Peyer's patch (tissue), 4 donors: ENCODE results near the gene DHRS1. TPM values are rescaled to one million over a fixed set of nuclear protein-coding genes. Genes with fewer than 3 reads are reported as not detected.

Experiments
- DNase-seq, 3 donors: peaks; one replicate each; pipeline ENCODE4 v3.0.0-alpha.2; 2017 to 2019
- H3K27ac ChIP-seq, 4 donors: fragments of 200-600 bp; sonication (generic); one replicate each; pipeline ENCODE4 v1.5.1; 2016 to 2019
- H3K27me3 ChIP-seq, 2 donors: fragments of 200-600 bp; sonication (generic); one replicate each; pipeline ENCODE4 v1.5.1; 2019
- H3K36me3 ChIP-seq, 3 donors: fragments of 200-600 bp; sonication (generic); one replicate each; pipeline ENCODE4 v1.5.1; 2016 to 2019
- H3K4me1 ChIP-seq, 4 donors: fragments of 200-600 bp; sonication (generic); one replicate each; pipeline ENCODE4 v1.5.1; 2016 to 2019
- H3K4me3 ChIP-seq, 4 donors: fragments of 200-600 bp; sonication (generic); 1 replicate in 3 of 4; 2 replicates in 1 of 4; pipeline ENCODE4 v1.5.1; 2016 to 2019; ENCODE audit warnings: mild to moderate bottlenecking in 1 of 4
- H3K9me3 ChIP-seq, 4 donors: fragments of 200-600 bp; sonication (generic); one replicate each; pipeline ENCODE4 v1.5.1; 2016 to 2019; ENCODE audit warnings: mild to moderate bottlenecking in 1 of 4
- POLR2A ChIP-seq, 2 donors: fragments of 450-650 bp; IDR thresholded peaks; one replicate each; pipeline ENCODE4 v1.5.1; 2017; ENCODE audit warnings: antibody characterized with exemption in 2 of 2, mild to moderate bottlenecking in 2 of 2, moderate library complexity in 2 of 2
- total RNA-seq, 4 donors: library from RNA; depleted of rRNA; stranded (reverse); fragments of >200 nt; gene quantifications; one replicate each; pipeline ENCODE4 v1.1.0, GENCODE V29; 2016
- TF ChIP-seq, protein P1 (sequence below), 6 experiments: fragments of 450-650 bp in 4 of 6; fragments of 200-600 bp in 2 of 6; sonication (generic) in 1 of 6; IDR thresholded peaks; one replicate each; pipeline ENCODE4 v1.5.1; 2017 to 2019; ENCODE audit warnings: antibody characterized with exemption in 6 of 6, mild to moderate bottlenecking in 3 of 6, moderate library complexity in 1 of 6

DHRS1 gene
- total RNA-seq, 4 donors from 2014 or later: 51.2 to 130 (median 67.1) TPM

DNA sequence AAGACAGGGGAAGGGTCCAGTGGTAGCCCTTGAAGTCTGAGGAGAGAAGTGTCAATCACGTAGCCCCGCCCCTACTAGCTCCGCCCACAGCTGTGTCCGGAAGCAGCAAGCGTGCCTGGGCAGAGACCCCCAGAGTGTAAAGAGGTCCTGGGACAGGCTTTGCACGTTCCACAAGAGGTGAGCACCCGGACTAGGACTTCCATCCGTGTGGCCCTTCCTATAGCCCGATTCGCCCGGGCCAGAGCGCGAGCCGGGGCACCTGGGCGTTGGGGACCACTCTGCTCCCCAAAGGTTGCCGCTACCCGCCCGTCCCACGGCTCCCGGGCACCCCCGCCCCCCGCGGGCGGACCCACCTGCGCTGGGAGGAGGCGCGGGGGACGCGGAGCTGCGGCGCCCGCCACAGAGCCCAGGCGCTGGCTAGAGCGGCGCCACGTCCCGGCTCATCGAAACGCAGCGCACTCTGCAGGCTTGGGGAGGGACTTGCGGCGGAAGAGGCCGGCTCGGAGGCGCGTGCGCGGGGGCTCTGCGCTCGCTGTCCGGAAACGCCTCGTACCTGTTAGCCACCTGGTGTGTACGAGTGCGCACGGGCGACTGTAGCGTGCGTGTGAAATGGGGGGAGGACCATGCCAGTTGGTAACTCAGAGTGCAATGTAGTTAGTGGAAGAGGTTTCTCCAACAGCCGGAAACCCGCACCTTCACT, 28.3 kb downstream of the DHRS1 start, which contains the start of gene RABGGTA:
Gene RABGGTA (minus strand): TSS at position 464 of the 700 bp plus-strand sequence. CDS start 482 bp downstream, outside the sequence.
- no peaks in the 10 kb centered on the region for H3K9me3 ChIP-seq
- peaks cover 0 to 10% (median 7%) of the 10 kb centered on the region in 4 donors for H3K4me1 ChIP-seq
- DNase-seq: peak; percentile 89 to 96 (median 94)
- peaks cover 0 to 28% (median 0%) of the 10 kb centered on the region in 3 donors for H3K36me3 ChIP-seq
- H3K4me3 ChIP-seq: peak within 1 kb of the TSS; percentile 80 to 100 (median 93)
- H3K27ac ChIP-seq: peak within 1 kb of the TSS; percentile 94 to 99 (median 98)
- H3K27me3 ChIP-seq: no peaks in the 10 kb centered on the region
- peak; percentile 70 to 83 for TF ChIP-seq POLR2A (IDR thresholded peaks at IDR 0.05)
- TF ChIP-seq, protein P1, sequence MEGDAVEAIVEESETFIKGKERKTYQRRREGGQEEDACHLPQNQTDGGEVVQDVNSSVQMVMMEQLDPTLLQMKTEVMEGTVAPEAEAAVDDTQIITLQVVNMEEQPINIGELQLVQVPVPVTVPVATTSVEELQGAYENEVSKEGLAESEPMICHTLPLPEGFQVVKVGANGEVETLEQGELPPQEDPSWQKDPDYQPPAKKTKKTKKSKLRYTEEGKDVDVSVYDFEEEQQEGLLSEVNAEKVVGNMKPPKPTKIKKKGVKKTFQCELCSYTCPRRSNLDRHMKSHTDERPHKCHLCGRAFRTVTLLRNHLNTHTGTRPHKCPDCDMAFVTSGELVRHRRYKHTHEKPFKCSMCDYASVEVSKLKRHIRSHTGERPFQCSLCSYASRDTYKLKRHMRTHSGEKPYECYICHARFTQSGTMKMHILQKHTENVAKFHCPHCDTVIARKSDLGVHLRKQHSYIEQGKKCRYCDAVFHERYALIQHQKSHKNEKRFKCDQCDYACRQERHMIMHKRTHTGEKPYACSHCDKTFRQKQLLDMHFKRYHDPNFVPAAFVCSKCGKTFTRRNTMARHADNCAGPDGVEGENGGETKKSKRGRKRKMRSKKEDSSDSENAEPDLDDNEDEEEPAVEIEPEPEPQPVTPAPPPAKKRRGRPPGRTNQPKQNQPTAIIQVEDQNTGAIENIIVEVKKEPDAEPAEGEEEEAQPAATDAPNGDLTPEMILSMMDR (IDR thresholded peaks at IDR 0.05): peak; percentile 67 to 89 (median 77)

DNA sequence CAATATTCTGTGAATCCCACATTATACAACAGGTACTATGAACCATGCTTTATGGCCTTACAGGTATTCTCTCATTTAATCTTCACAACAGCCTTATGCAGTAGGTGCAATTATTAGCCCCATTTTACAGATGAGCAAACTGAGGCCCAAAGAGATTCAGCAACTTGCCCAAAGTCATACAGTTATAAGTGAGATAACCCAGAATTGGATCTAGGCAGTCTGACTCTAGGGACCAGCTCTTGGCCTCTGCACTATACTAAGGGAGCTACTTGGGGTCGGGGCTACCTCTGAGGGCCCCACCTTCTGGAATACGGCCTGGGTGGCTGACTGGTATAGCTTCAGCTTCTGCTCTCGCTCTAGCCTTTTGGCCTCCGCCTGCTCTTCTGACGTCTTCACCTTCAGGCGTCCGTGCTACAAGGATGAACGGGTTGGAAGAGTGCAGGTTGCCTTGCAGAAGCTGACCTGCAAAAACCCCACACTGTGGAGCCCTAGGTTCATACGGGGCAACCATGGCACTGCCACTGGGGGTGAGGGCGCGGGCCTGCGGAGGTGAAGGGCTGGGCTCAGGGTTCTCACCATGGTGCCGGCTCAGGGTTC, 28.9 kb downstream of the DHRS1 start:
- peaks cover 0 to 10% (median 7%) of the 10 kb centered on the region in 4 donors for H3K4me1 ChIP-seq
- DNase-seq: peak in 1 of 3 donors; percentile 54
- TF ChIP-seq, protein P1 (IDR thresholded peaks at IDR 0.05): no peak
- peak overlapping the region; percentile 80 to 100 (median 93) for H3K4me3 ChIP-seq
- H3K9me3 ChIP-seq: no peaks in the 10 kb centered on the region
- peaks cover 0 to 35% (median 0%) of the 10 kb centered on the region in 3 donors for H3K36me3 ChIP-seq
- peak overlapping the region; percentile 94 to 99 (median 98) for H3K27ac ChIP-seq
- no peaks in the 10 kb centered on the region for H3K27me3 ChIP-seq

DNA sequence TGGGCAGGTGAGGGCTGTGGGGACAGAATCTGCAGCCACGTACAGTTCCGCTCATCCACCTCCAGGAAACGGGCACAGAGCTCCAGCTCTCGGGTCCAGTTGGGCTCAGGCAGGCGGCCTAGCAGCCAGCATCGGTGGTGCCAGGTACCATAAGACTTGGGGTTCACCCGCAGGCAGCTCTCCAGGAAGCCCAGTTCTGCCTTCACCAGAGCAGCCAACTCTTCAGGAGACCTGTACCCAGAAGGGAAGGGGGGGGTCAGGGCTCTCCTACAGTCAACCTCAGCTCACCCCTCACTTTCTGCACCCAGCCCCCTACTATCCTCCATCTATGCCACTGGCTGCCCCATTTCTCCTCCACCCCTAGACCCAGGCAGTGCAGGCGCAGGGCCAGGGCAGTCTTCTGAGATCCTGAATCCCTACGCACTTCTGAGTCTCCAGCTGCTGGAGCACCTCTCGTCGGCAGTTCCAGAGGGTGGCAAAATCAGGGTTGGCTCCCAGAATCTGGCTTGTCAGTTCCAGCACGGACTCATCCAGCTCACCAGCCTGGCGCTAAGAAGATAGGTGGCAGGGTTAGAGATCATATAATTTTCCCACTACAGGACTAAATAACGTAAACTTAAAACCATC, 29.6 kb downstream of the DHRS1 start:
- Histone ChIP-seq H3K4me3 (no peak overlapping the region), H3K4me1 (peaks cover 0 to 10% (median 7%) of the 10 kb centered on the region in 4 donors), H3K27me3 (no peaks in the 10 kb centered on the region), H3K27ac (no peak overlapping the region), H3K36me3 (peaks cover 0 to 39% (median 0%) of the 10 kb centered on the region in 3 donors), H3K9me3 (no peaks in the 10 kb centered on the region)
- TF ChIP-seq POLR2A (IDR thresholded peaks at IDR 0.05): no peak
- TF ChIP-seq, protein P1 (IDR thresholded peaks at IDR 0.05): no peak
- DNase-seq: peak in 1 of 3 donors; percentile 35

DNA sequence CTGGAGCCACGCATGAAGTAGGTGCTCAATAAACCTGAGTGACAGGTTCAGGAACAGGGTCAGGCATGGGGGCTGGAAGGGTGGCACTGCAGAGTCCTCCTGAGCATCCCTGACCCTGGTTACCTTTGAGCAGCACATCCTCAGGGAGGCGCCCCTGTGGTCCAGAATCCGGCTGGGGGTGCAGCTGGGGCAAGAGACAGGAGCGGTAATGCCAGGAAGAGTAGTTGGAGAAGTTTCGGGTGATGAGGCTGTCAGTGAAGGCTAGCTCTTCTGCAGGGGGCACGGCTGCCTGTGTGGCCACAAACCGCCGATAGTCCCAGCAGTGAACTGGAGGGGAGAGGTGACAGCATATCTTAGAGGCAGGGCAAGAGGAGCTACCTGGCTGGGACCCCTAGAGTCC, 30.2 kb downstream of the DHRS1 start:
- H3K4me1 ChIP-seq: peaks cover 0 to 10% (median 7%) of the 10 kb centered on the region in 4 donors
- H3K27me3 ChIP-seq: no peaks in the 10 kb centered on the region
- H3K36me3 ChIP-seq: peaks cover 0 to 39% (median 0%) of the 10 kb centered on the region in 3 donors
- peak in 1 of 3 donors; percentile 34 for DNase-seq
- H3K27ac ChIP-seq: no peak overlapping the region
- no peak for TF ChIP-seq POLR2A (IDR thresholded peaks at IDR 0.05)
- TF ChIP-seq, protein P1 (IDR thresholded peaks at IDR 0.05): no peak
- no peaks in the 10 kb centered on the region for H3K9me3 ChIP-seq
- H3K4me3 ChIP-seq: no peak overlapping the region

DNA sequence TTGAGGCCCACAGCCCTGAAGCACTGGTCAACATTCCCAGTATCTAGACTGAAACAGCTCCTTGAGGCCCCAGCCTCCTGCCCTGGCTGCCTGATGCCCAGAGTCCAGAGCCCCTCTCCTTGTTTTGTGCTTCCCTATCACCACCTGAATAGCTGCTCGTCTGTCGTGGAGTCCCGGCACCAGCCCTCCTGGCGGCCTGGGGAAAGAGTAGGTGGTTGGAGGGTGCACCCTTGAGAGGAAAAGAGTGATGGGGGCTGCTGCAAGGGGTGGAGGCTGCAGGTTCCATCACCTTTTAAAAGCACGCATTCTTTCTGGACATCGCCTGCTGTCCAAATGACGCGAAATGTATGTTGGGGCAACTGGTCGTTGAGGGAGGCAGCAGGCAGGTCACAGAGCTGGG, 31.4 kb downstream of the DHRS1 start:
- H3K36me3 ChIP-seq: peaks cover 0 to 39% (median 0%) of the 10 kb centered on the region in 3 donors
- H3K4me1 ChIP-seq: peaks cover 0 to 9% (median 5%) of the 10 kb centered on the region in 4 donors
- TF ChIP-seq, protein P1 (IDR thresholded peaks at IDR 0.05): no peak
- no peak for TF ChIP-seq POLR2A (IDR thresholded peaks at IDR 0.05)
- no peaks in the 10 kb centered on the region for H3K9me3 ChIP-seq
- H3K27ac ChIP-seq: no peak overlapping the region
- no peak overlapping the region for H3K4me3 ChIP-seq
- H3K27me3 ChIP-seq: no peaks in the 10 kb centered on the region
- DNase-seq: no peak
